ENCODE results near the gene USP17L25.
"Not testable (repeated sequence)": the region's sequence is repeated elsewhere in the genome, so short reads cannot be mapped to it uniquely, and the experiment has no call there.

- not testable (repeated sequence) for TF ChIP-seq CTCF, POLR2A (IDR thresholded peaks at IDR 0.05)
Observed at GRCh38 chr4:9350866-9351265, 21.2 kb downstream of the USP17L25 start.

Measured in right lobe of liver (tissue), 4 donors.